H1 (cell line): ENCODE measurements around the gene MAGI2. TPM values are rescaled to one million over a fixed set of nuclear protein-coding genes. Genes with fewer than 3 reads are reported as not detected.

Source experiments
- CTCF ChIA-PET: fragments of 300-600 bp; sonication (Branson Sonifier 250); formaldehyde crosslinking; loops from one replicate; lab custom pipeline; 2021; ENCODE audit not compliant: partially characterized antibody; lab: Charles Lee
- POLR2A ChIA-PET: fragments of 300-600 bp; sonication (Branson Sonifier 250); formaldehyde crosslinking; loops from one replicate; lab custom pipeline; 2021; ENCODE audit warnings: inconsistent platforms; ENCODE audit not compliant: partially characterized antibody; lab: Charles Lee
- DNase-seq, 2 experiments: peaks; one replicate each; pipeline versions ENCODE4 v3.0.0 to v3.0.0-alpha.2; 2010 to 2022; ENCODE audit warnings: low spot score in 2 of 2, low read depth in 1 of 2, mixed read lengths in 1 of 2
- FAIRE-seq: peaks from 2 replicates; lab custom pipeline; 2011; peaks lifted over from hg19 to GRCh38; lab: Jason Lieb, UNC
- H2AFZ ChIP-seq: 2 replicates; pipeline ENCODE4 v1.8.1; 2012; ENCODE audit warnings: low read length, inconsistent platforms
- H2AK5ac ChIP-seq: 2 replicates; pipeline ENCODE4 v1.6.1; 2013; ENCODE audit warnings: low read depth, low read length
- H2BK120ac ChIP-seq: replicated peaks from 2 replicates; pipeline ENCODE3; 2013; ENCODE audit warnings: low read depth, low read length, inconsistent platforms
- H2BK12ac ChIP-seq: 2 replicates; pipeline ENCODE4 v1.6.1; 2013; ENCODE audit warnings: low read depth, low read length
- H2BK15ac ChIP-seq: 2 replicates; pipeline ENCODE4 v1.6.1; 2013; ENCODE audit warnings: low read length
- H2BK20ac ChIP-seq: 2 replicates; pipeline ENCODE4 v1.6.1; 2013; ENCODE audit warnings: low read length
- H2BK5ac ChIP-seq: 2 replicates; pipeline ENCODE4 v1.6.1; 2013; ENCODE audit warnings: low read depth, low read length
- H3K14ac ChIP-seq: 2 replicates; pipeline ENCODE4 v1.6.1; 2013; ENCODE audit warnings: inconsistent platforms; ENCODE audit not compliant: insufficient read length
- H3K18ac ChIP-seq: 2 replicates; pipeline ENCODE4 v1.6.1; 2013; ENCODE audit warnings: low read length; ENCODE audit errors: extremely low read depth
- H3K23ac ChIP-seq: 2 replicates; pipeline ENCODE4 v1.6.1; 2013; ENCODE audit warnings: inconsistent platforms; ENCODE audit not compliant: insufficient read length
- H3K23me2 ChIP-seq: 2 replicates; pipeline ENCODE4 v1.6.1; 2013; ENCODE audit warnings: low read depth, low read length
- H3K27ac ChIP-seq: 2 replicates; pipeline ENCODE4 v1.6.1; 2011; ENCODE audit warnings: low read depth, low read length, inconsistent platforms
- H3K27me3 ChIP-seq, 4 experiments: replicated peaks in 1 of 4; 1 replicate in 1 of 4; 2 replicates in 3 of 4; pipeline versions ENCODE4 v1.6.1 to v1.8.1; 2011 to 2013; ENCODE audit warnings: low read length in 3 of 4, mild to moderate bottlenecking in 3 of 4, inconsistent platforms in 2 of 4, mixed read lengths in 2 of 4, moderate library complexity in 1 of 4; ENCODE audit not compliant: control insufficient read depth in 3 of 4, insufficient read depth in 3 of 4; ENCODE audit errors: extremely low read depth in 1 of 4
- H3K36me3 ChIP-seq, 4 experiments: 2 replicates each; pipeline versions ENCODE4 v1.6.1 to v1.8.1; 2011 to 2013; ENCODE audit warnings: mild to moderate bottlenecking in 4 of 4, low read length in 3 of 4, moderate library complexity in 2 of 4, control low read depth in 1 of 4, inconsistent platforms in 1 of 4; ENCODE audit not compliant: insufficient read depth in 4 of 4, control insufficient read depth in 2 of 4
- H3K4ac ChIP-seq: replicated peaks from 2 replicates; pipeline ENCODE3; 2013; ENCODE audit warnings: low read length, low read depth, mixed read lengths, inconsistent platforms; ENCODE audit not compliant: insufficient read length
- H3K4me1 ChIP-seq, 4 experiments: replicated peaks in 1 of 4; 1 replicate in 1 of 4; 2 replicates in 3 of 4; pipeline versions ENCODE4 v1.6.1 to v1.8.1; 2011 to 2013; ENCODE audit warnings: low read length in 3 of 4, inconsistent platforms in 2 of 4, mixed read lengths in 1 of 4; ENCODE audit not compliant: insufficient read depth in 4 of 4, control insufficient read depth in 3 of 4
- H3K4me2 ChIP-seq, 2 experiments: 2 replicates each; pipeline versions ENCODE4 v1.6.1 to v1.8.1; 2011 to 2013; ENCODE audit warnings: low read depth in 2 of 2, low read length in 2 of 2, control low read depth in 1 of 2, inconsistent platforms in 1 of 2, mild to moderate bottlenecking in 1 of 2; ENCODE audit not compliant: insufficient read depth in 1 of 2
- H3K4me3 ChIP-seq, 4 experiments: fragments of 200-600, 300-600 bp in 1 of 4; sonication (generic), shearing (Covaris generic), sonication (Bioruptor Twin) in 1 of 4; 2 replicates each; pipeline versions ENCODE4 v1.5.1 to v1.8.1; 2011 to 2016; ENCODE audit warnings: low read length in 4 of 4, low read depth in 3 of 4, control low read depth in 2 of 4, inconsistent platforms in 2 of 4, mild to moderate bottlenecking in 2 of 4, mixed read lengths in 1 of 4, moderate library complexity in 1 of 4; ENCODE audit not compliant: insufficient read depth in 2 of 4; ENCODE audit errors: extremely low read depth in 1 of 4
- H3K56ac ChIP-seq: replicated peaks from 2 replicates; pipeline ENCODE3; 2013; ENCODE audit warnings: low read depth, mild to moderate bottlenecking, mixed read lengths, low read length, inconsistent platforms; ENCODE audit not compliant: insufficient read length
- H3K79me1 ChIP-seq: 2 replicates; pipeline ENCODE4 v1.6.1; 2013; ENCODE audit warnings: low read depth, low read length, control low read depth
- H3K79me2 ChIP-seq, 2 experiments: 2 replicates each; pipeline versions ENCODE4 v1.6.1 to v1.8.1; 2012 to 2013; ENCODE audit warnings: low read length in 2 of 2, mild to moderate bottlenecking in 2 of 2, inconsistent platforms in 1 of 2; ENCODE audit not compliant: insufficient read depth in 2 of 2, control insufficient read depth in 1 of 2
- H3K9ac ChIP-seq, 4 experiments: replicated peaks in 1 of 4; 1 replicate in 1 of 4; 2 replicates in 3 of 4; pipeline versions ENCODE4 v1.6.1 to v1.8.1; 2011 to 2013; ENCODE audit warnings: low read depth in 3 of 4, low read length in 3 of 4, control low read depth in 2 of 4, mild to moderate bottlenecking in 2 of 4, moderate library complexity in 2 of 4, inconsistent platforms in 1 of 4; ENCODE audit errors: extremely low read depth in 1 of 4
- H3K9me3 ChIP-seq, 2 experiments: 2 replicates each; pipeline versions ENCODE4 v1.6.1 to v1.8.1; 2012 to 2013; ENCODE audit warnings: mild to moderate bottlenecking in 2 of 2, moderate library complexity in 2 of 2, control low read depth in 1 of 2, inconsistent platforms in 1 of 2, low read depth in 1 of 2, low read length in 1 of 2, mixed read lengths in 1 of 2; ENCODE audit not compliant: insufficient read depth in 2 of 2
- H4K20me1 ChIP-seq, 2 experiments: replicated peaks in 1 of 2; 2 replicates each; pipeline versions ENCODE3 to v1.8.1; 2011 to 2013; ENCODE audit warnings: inconsistent platforms in 2 of 2, low read length in 2 of 2, mild to moderate bottlenecking in 1 of 2; ENCODE audit not compliant: insufficient read depth in 2 of 2, control insufficient read depth in 1 of 2
- H4K5ac ChIP-seq: 2 replicates; pipeline ENCODE4 v1.6.1; 2013; ENCODE audit warnings: low read length, low read depth, mixed read lengths, inconsistent platforms; ENCODE audit not compliant: insufficient read length
- H4K8ac ChIP-seq: 2 replicates; pipeline ENCODE4 v1.8.0; 2013; ENCODE audit warnings: mild to moderate bottlenecking, moderate library complexity, low read length, inconsistent platforms; ENCODE audit not compliant: insufficient read depth; ENCODE audit errors: extremely low read depth
- H4K91ac ChIP-seq: replicated peaks from 2 replicates; pipeline ENCODE3; 2013; ENCODE audit warnings: low read length, mixed read lengths, inconsistent platforms; ENCODE audit not compliant: insufficient read length
- CBX8 ChIP-seq: fragments of 300-800, 300-1000 bp; sonication (generic); IDR thresholded peaks from 2 replicates; pipeline ENCODE4 v1.7.1; 2016; ENCODE audit warnings: low read depth, low read length, borderline replicate concordance
- EP300 ChIP-seq, 2 experiments: IDR thresholded peaks; 1 replicate in 1 of 2; 2 replicates in 1 of 2; pipeline ENCODE4 v1.6.1; 2011 to 2012; ENCODE audit warnings: low read depth in 2 of 2, low read length in 2 of 2, mild to moderate bottlenecking in 2 of 2, borderline replicate concordance in 1 of 2, inconsistent platforms in 1 of 2, moderate library complexity in 1 of 2
- FOSL1 ChIP-seq: IDR thresholded peaks from 2 replicates; pipeline ENCODE4 v1.6.1; 2011; ENCODE audit warnings: mild to moderate bottlenecking, low read depth, low read length, moderate library complexity; ENCODE audit not compliant: insufficient read depth
- HDAC6 ChIP-seq: IDR thresholded peaks from one replicate; pipeline ENCODE4 v1.7.1; 2012; ENCODE audit warnings: low read depth, mild to moderate bottlenecking, inconsistent platforms, low read length, moderate library complexity
- KDM4A ChIP-seq: IDR thresholded peaks from one replicate; pipeline ENCODE4 v1.7.1; 2012; ENCODE audit warnings: low read depth, mild to moderate bottlenecking, moderate library complexity, low read length, inconsistent platforms; ENCODE audit not compliant: severe bottlenecking
- NANOG ChIP-seq: IDR thresholded peaks from 2 replicates; pipeline ENCODE4 v1.6.1; 2011; ENCODE audit warnings: low read length, low read depth, mild to moderate bottlenecking, inconsistent platforms; ENCODE audit not compliant: insufficient read depth, poor library complexity, severe bottlenecking
- PHF8 ChIP-seq: fragments of 200-600 bp; sonication (generic); conservative IDR thresholded peaks from 2 replicates; pipeline ENCODE4 v1.7.1; 2012; ENCODE audit warnings: low read depth, mild to moderate bottlenecking, inconsistent platforms, low read length, moderate library complexity
- POLR2A ChIP-seq, 2 experiments: IDR thresholded peaks; 1 replicate in 1 of 2; 2 replicates in 1 of 2; pipeline ENCODE4 v1.6.1; 2011; ENCODE audit warnings: low read depth in 2 of 2, low read length in 2 of 2, mild to moderate bottlenecking in 2 of 2; ENCODE audit errors: control extremely low read depth in 1 of 2
- POLR2AphosphoS5 ChIP-seq: IDR thresholded peaks from 2 replicates; pipeline ENCODE4 v1.6.1; 2011; ENCODE audit warnings: low read depth, low read length
- RBBP5 ChIP-seq: IDR thresholded peaks from 2 replicates; pipeline ENCODE4 v1.7.1; 2012; ENCODE audit warnings: low read depth, mild to moderate bottlenecking, inconsistent platforms, low read length, moderate library complexity, borderline replicate concordance
- RXRA ChIP-seq: IDR thresholded peaks from 2 replicates; pipeline ENCODE4 v1.6.1; 2011; ENCODE audit warnings: low read depth, mild to moderate bottlenecking, low read length, moderate library complexity; ENCODE audit not compliant: insufficient read depth
- SP1 ChIP-seq: IDR thresholded peaks from 2 replicates; pipeline ENCODE4 v1.6.1; 2011; ENCODE audit warnings: low read depth, low read length
- TAF7 ChIP-seq: optimal IDR thresholded peaks from 2 replicates; pipeline ENCODE3; 2011; ENCODE audit warnings: low read depth, mild to moderate bottlenecking, inconsistent platforms, low read length, moderate library complexity, borderline replicate concordance
- WGBS, 2 experiments: shearing (Covaris generic) in 1 of 2; methylation state at CpG; one replicate each; pipeline versions ENCODE4 v1.1.6 to v1.1.7; 2013 to 2015; ENCODE audit warnings: low lambda C conversion rate in 2 of 2, mixed read lengths in 2 of 2, inconsistent platforms in 1 of 2, low coverage in 1 of 2, missing lambda C conversion rate in 1 of 2; ENCODE audit not compliant: insufficient replicate concordance in 2 of 2, insufficient coverage in 1 of 2, insufficient read length in 1 of 2; ENCODE audit errors: extremely low coverage in 1 of 2, missing lambda C conversion rate in 1 of 2; 5-methylcytosine and 5-hydroxymethylcytosine counted together
- polyA plus RNA-seq, 7 experiments: library from polyadenylated mRNA; depleted of rRNA in 3 of 7; stranded (reverse) in 5 of 7; unstranded in 2 of 7; fragments of >200 nt in 5 of 7; fragments of 200-250 nt in 2 of 7; gene quantifications; 1 replicate in 5 of 7; 2 replicates in 1 of 7; 4 replicates in 1 of 7; pipeline versions ENCODE4 v1.2.1 to v1.2.3, GENCODE V29; 2011 to 2013; ENCODE audit warnings: missing spikeins in 2 of 7, mixed read lengths in 2 of 7
- total RNA-seq: library from RNA; stranded (reverse); fragmentation: NEBNext Ultra II Directional; extraction: Animal tissue kit (Norgen Biotek cat#: 25700); gene quantifications from 2 replicates; pipeline ENCODE4 v1.2.1, GENCODE V29; 2021
- TF ChIP-seq, protein P1 (sequence below): IDR thresholded peaks from 2 replicates; pipeline ENCODE4 v1.6.1; 2012; ENCODE audit warnings: inconsistent platforms

MAGI2 gene
- total and polyA plus RNA-seq, 2 of the 8 experiments (the other 6 are each of a cell fraction or from before 2014, with no cell fraction given) = 6.0 to 27.3 TPM

DNA sequence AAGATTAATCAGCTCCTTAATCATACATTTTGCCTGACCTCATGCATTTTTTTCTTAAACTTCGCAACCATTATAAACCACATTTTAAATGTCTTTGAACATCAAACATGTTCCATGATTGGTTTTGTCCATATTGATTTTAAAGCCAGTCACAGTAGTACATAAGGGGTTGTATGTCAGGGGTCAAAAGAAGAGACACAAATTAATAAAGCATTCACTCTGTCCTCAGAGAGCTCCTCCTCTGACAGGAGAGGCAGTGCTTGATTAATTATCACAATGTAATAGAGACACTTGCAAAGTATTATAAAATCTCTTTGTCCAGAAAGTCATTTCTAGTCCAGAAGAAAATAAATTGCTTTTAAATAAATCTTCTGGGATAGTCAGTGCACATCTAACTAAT lies 195.5 kb downstream of the MAGI2 start:
- Histone ChIP-seq H3K36me3 (no peaks in the 10 kb centered on the region), H2BK5ac (no peak overlapping the region), H2BK120ac (no peak overlapping the region), H3K9ac (no peak overlapping the region), H3K27me3 (no peaks in the 10 kb centered on the region), H3K4me2 (no peak overlapping the region), H3K79me1 (no peaks in the 10 kb centered on the region), H3K27ac (no peak overlapping the region), H3K56ac (no peak overlapping the region), H2BK20ac (no peak overlapping the region), H4K5ac (no peak overlapping the region), H3K4ac (no peak overlapping the region), H4K91ac (no peak overlapping the region), H3K4me3 (no peak overlapping the region), H4K8ac (no peak overlapping the region), H2AK5ac (no peak overlapping the region), H3K79me2 (no peaks in the 10 kb centered on the region), H3K23ac (no peak overlapping the region), H2BK15ac (no peak overlapping the region), H3K9me3 (no peaks in the 10 kb centered on the region), H3K23me2 (no peaks in the 10 kb centered on the region), H3K4me1 (no peaks in the 10 kb centered on the region), H3K18ac (no peak overlapping the region), H3K14ac (no peak overlapping the region), H2AFZ (no peak overlapping the region), H2BK12ac (no peak overlapping the region), H4K20me1 (no peaks in the 10 kb centered on the region)
- FAIRE-seq (no peak), DNase-seq (no peak)
- POLR2A ChIA-PET = no interaction called here
- CTCF ChIA-PET = interaction anchor here (1.3 to 1.7 kb wide), 2 partner anchors 10 to 12 kb away, joined by 4 to 6 read pairs; no protein-coding TSS in a partner anchor
- WGBS, 2 experiments = 94 to 100% methylated on average over 1 of the region's 1 CpG
- TF ChIP-seq, protein P1, sequence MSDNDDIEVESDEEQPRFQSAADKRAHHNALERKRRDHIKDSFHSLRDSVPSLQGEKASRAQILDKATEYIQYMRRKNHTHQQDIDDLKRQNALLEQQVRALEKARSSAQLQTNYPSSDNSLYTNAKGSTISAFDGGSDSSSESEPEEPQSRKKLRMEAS = no peak
- TF ChIP-seq POLR2AphosphoS5 (no peak), EP300 (IDR thresholded peaks at IDR 0.05; ENCODE audit: borderline replicate concordance in 1 of 2, low read depth in 2 of 2, low read length in 2 of 2) (no peak), SP1 (no peak), NANOG (no peak), TAF7 (no peak), RBBP5 (no peak), PHF8 (no peak), FOSL1 (no peak), CBX8 (no peak), HDAC6 (no peak), RXRA (no peak), KDM4A (no peak), POLR2A (IDR thresholded peaks at IDR 0.05; ENCODE audit: control extremely low read depth in 1 of 2, low read depth in 2 of 2, low read length in 2 of 2) (no peak)
